ENCODE data around the gene STEAP2.

STEAP2 gene

GRCh38 chr7:90176195-90176594 lies 35.3 kb upstream of the STEAP2 start:
- H3K79me2 ChIP-seq, result no peaks in the 10 kb centered on the region
- H3K4me3 ChIP-seq (ENCODE audit: low read depth, low read length), result no peak overlapping the region
- no peak overlapping the region for H3K9ac ChIP-seq
- H2AFZ ChIP-seq, result no peak overlapping the region
- no peak for TF ChIP-seq CTCF (IDR thresholded peaks at IDR 0.05)
- no peak overlapping the region for H3K4me2 ChIP-seq (ENCODE audit: low read length)
- no peaks in the 10 kb centered on the region for H3K9me3 ChIP-seq (ENCODE audit: control insufficient read depth, low read length)
- H3K36me3 ChIP-seq (ENCODE audit: control insufficient read depth, insufficient read depth, low read length), result no peaks in the 10 kb centered on the region
- H3K4me1 ChIP-seq, result no peaks in the 10 kb centered on the region
- no peak overlapping the region for H3K27ac ChIP-seq
- H3K27me3 ChIP-seq (ENCODE audit: control insufficient read depth, insufficient read depth, low read length), result no peaks in the 10 kb centered on the region

DNA sequence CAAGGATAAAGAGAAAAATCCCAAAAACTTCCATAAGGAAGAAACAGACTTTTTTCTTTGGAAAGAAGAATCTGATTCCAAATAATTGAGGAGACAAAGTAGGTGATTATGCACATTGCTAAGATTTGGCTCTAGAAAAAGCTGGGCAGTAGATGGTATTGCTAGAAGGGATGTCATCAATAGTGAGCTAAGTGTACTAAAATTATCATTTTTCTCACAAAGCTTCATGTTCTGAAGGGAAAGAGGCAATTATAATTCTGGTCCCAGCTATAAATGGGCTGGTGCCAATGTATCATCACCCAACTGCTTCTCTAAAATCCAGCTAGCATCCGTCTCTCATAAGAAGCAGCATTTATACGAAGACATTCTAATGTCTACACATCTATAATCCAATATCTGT lies 33.4 kb upstream of the STEAP2 start:
- no peak overlapping the region for H3K27ac ChIP-seq
- no peak overlapping the region for H3K4me3 ChIP-seq (ENCODE audit: low read depth, low read length)
- TF ChIP-seq CTCF (IDR thresholded peaks at IDR 0.05), result no peak
- no peaks in the 10 kb centered on the region for H3K9me3 ChIP-seq (ENCODE audit: control insufficient read depth, low read length)
- no peaks in the 10 kb centered on the region for H3K36me3 ChIP-seq (ENCODE audit: control insufficient read depth, insufficient read depth, low read length)
- H3K9ac ChIP-seq, result no peak overlapping the region
- no peaks in the 10 kb centered on the region for H3K4me1 ChIP-seq
- H3K79me2 ChIP-seq, result no peaks in the 10 kb centered on the region
- no peaks in the 10 kb centered on the region for H3K27me3 ChIP-seq (ENCODE audit: control insufficient read depth, insufficient read depth, low read length)
- H2AFZ ChIP-seq, result no peak overlapping the region
- no peak overlapping the region for H3K4me2 ChIP-seq (ENCODE audit: low read length)

- no peak overlapping the region for H3K9ac ChIP-seq
These were observed 32.8 kb upstream of the STEAP2 start for GRCh38 chr7:90178679-90179278.

DNA sequence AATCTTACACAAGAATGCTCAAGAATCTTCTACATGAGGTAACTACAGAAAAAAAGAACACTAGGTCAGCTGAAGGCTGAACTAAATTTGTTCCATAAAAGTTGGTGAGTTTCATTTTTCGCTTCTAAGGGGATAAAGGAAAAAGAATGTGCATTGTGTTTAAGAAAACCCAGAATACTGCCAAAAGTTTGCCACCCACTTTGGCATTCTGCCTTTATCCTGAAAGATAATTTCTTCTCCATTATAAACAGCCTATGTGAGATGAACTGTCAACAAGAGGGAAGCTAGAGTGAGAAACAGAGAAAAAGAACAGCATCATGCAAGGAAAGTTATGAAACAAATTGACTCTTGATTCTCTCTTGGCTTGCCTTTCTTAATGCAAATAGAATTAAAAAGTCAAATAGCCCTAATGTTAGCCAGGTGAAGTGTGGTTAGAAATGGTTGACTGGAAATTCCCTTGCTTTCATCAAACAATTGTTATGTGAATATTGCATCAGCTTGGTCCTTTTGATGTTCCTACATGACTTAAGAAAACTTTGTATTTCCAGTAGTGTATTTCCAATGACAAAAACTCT lies 31.4 kb upstream of the STEAP2 start:
- Histone ChIP-seq H2AFZ (no peak overlapping the region), H3K4me2 (ENCODE audit: low read length) (no peak overlapping the region), H3K27ac (no peak overlapping the region), H3K36me3 (ENCODE audit: control insufficient read depth, insufficient read depth, low read length) (no peaks in the 10 kb centered on the region), H3K27me3 (ENCODE audit: control insufficient read depth, insufficient read depth, low read length) (no peaks in the 10 kb centered on the region), H3K4me3 (ENCODE audit: low read depth, low read length) (no peak overlapping the region), H3K9me3 (ENCODE audit: control insufficient read depth, low read length) (no peaks in the 10 kb centered on the region), H3K79me2 (no peaks in the 10 kb centered on the region), H3K9ac (no peak overlapping the region), H3K4me1 (no peaks in the 10 kb centered on the region)
- no peak for TF ChIP-seq CTCF (IDR thresholded peaks at IDR 0.05)

More at GRCh38 chr7:90178679-90179278, 32.8 kb upstream of the STEAP2 start:
- Histone ChIP-seq H3K9me3 (ENCODE audit: control insufficient read depth, low read length) (no peaks in the 10 kb centered on the region), H2AFZ (no peak overlapping the region), H3K4me3 (ENCODE audit: low read depth, low read length) (no peak overlapping the region), H3K36me3 (ENCODE audit: control insufficient read depth, insufficient read depth, low read length) (no peaks in the 10 kb centered on the region), H3K79me2 (no peaks in the 10 kb centered on the region), H3K27ac (no peak overlapping the region), H3K4me2 (ENCODE audit: low read length) (no peak overlapping the region), H3K27me3 (ENCODE audit: control insufficient read depth, insufficient read depth, low read length) (no peaks in the 10 kb centered on the region), H3K4me1 (no peaks in the 10 kb centered on the region)
- no peak for TF ChIP-seq CTCF (IDR thresholded peaks at IDR 0.05)

DNA sequence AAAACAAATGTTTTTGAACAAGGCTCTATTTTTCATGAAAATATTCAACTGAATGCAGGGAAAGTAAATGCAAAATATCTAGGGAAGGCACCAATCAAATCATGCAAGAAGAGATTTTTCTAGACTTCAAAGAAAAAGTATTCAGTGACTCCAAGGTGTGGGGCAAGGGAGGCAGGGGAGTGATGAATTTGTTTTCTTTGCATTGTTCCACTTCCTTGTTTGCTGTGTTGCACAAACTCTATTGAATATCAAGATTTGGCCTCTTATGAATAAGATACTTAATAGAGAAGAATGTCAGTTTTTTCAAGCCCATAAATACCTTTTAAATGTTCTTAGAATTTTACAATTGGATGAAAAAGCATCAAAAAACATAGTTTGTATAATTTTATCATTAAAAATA lies 30.9 kb upstream of the STEAP2 start:
- Histone ChIP-seq H3K4me1 (no peaks in the 10 kb centered on the region), H3K4me3 (ENCODE audit: low read depth, low read length) (no peak overlapping the region), H3K79me2 (no peaks in the 10 kb centered on the region), H3K9me3 (ENCODE audit: control insufficient read depth, low read length) (no peaks in the 10 kb centered on the region), H3K36me3 (ENCODE audit: control insufficient read depth, insufficient read depth, low read length) (no peaks in the 10 kb centered on the region), H3K4me2 (ENCODE audit: low read length) (no peak overlapping the region), H3K27ac (no peak overlapping the region), H3K9ac (no peak overlapping the region), H2AFZ (no peak overlapping the region), H3K27me3 (ENCODE audit: control insufficient read depth, insufficient read depth, low read length) (no peaks in the 10 kb centered on the region)
- TF ChIP-seq CTCF (IDR thresholded peaks at IDR 0.05), result no peak
